Measurements from ENCODE around the gene GALNT2. TPM values are rescaled to one million over a fixed set of nuclear protein-coding genes. Genes with fewer than 3 reads are reported as not detected.

Gene GALNT2
- total and polyA plus RNA-seq, 9 of the 15 experiments (the other 6 are each of a cell fraction or from before 2014, with no cell fraction given) = 1.6 to 106 (median 51.9) TPM

DNA sequence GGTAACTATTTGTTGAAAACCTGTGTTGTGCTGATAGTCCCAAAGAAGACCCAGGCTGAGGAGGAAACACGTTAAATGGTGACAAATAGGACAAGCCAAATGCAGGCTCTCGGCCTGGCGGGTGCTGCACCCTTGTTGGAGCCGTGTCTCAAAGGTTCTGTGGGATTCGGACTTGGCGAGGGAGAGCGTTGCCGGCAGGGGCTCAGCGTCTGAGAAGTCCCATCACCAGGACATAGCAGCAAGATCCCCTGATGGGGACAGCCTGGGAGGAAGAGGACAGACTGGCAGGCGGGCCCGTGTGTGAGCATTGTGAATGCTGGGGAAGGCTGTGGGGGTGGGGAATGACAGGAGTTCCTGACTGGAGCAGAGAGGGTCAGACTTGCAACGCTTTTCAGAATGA, 216.6 kb downstream of the GALNT2 start:
- no peak for ATAC-seq
- FAIRE-seq = no peak
- POLR2A ChIA-PET = interaction anchor here (0.6 kb wide), 1 partner anchor 10 kb away, joined by 4 read pairs; no protein-coding TSS in a partner anchor
- WGBS (ENCODE audit: insufficient coverage, low coverage, missing lambda C conversion rate) = 73% methylated on average over 8 of the region's 12 CpGs
- Histone ChIP-seq H3K4me1 (replicated peaks in 1 of 2; ENCODE audit: control insufficient read depth in 2 of 2, insufficient read depth in 2 of 2, low read length in 2 of 2) (peaks cover 0 to 27% of the 10 kb centered on the region in 2 experiments; a peak in 2 of 5 replicates), H3K4me2 (ENCODE audit: insufficient read depth, low read length) (no peak overlapping the region), H2AFZ (ENCODE audit: low read depth, low read length) (no peak overlapping the region), H3K9me3 (replicated peaks; ENCODE audit: control insufficient read depth, insufficient read depth, low read depth, low read length) (no peaks in the 10 kb centered on the region), H3K9ac (ENCODE audit: insufficient read depth in 1 of 2, low read depth in 2 of 2, low read length in 2 of 2) (no peak overlapping the region), H3K27ac (ENCODE audit: extremely low read depth, low read depth, low read length) (no peak overlapping the region), H3K9me1 (ENCODE audit: control insufficient read depth, insufficient read depth, low read length) (peaks cover 4% of the 10 kb centered on the region), H3K27me3 (ENCODE audit: control insufficient read depth in 2 of 2, insufficient read depth in 2 of 2, low read length in 2 of 2) (peaks cover 11 to 28% of the 10 kb centered on the region in 2 experiments; a peak in 4 of 5 replicates), H3K79me2 (ENCODE audit: control insufficient read depth, insufficient read depth, low read length) (no peaks in the 10 kb centered on the region), H4K20me1 (replicated peaks; ENCODE audit: control insufficient read depth, insufficient read depth, low read length) (peaks cover 9% of the 10 kb centered on the region), H3K36me3 (ENCODE audit: control insufficient read depth, insufficient read depth, low read length) (peaks cover 22% of the 10 kb centered on the region; the same call in 2 of the 3 replicates), H3K4me3 (no peak overlapping the region)
- no peak for TF ChIP-seq NBN (IDR thresholded peaks at IDR 0.05; ENCODE audit: low read depth)
- 0 out of 2 replicates have a peak, but pooled peaks have one; percentile 21 for TF ChIP-seq POLR2G (IDR thresholded peaks at IDR 0.05; ENCODE audit: low read depth, low read length)
- BruUV-seq (replicated peaks) = no TSS peak
- CTCF ChIA-PET (ENCODE audit: low intra/inter-chr PET ratio) = no interaction called here
- DNase-seq (ENCODE audit: extremely low read depth in 1 of 4, low spot score in 3 of 4) = no peak
- in situ Hi-C loops (cut with MboI) (no loop called here), intact Hi-C loops (cut with micrococcal nuclease) (no loop called here)

DNA sequence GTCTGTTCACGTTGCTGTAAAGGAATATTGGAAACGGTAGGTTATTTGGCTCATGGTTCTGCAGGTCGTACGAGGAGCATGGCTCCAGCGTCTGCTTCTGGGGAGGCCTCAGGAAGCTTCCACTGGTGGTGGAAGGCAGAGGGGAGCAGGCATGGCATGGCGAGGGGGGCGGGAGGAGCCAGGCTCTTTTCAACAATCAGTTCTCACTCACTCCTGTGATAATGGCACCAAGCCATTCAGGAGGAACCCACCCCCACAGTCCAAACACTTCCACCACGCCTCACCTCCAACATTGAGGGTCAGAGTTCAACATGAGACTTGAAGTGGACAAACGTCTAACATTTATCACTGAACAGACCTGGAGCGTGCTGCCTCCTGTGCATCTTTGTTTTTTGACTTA, 217.9 kb downstream of the GALNT2 start:
- Histone ChIP-seq H3K4me3 (no peak overlapping the region), H3K27ac (ENCODE audit: extremely low read depth, low read depth, low read length) (no peak overlapping the region), H3K4me2 (ENCODE audit: insufficient read depth, low read length) (no peak overlapping the region), H4K20me1 (replicated peaks; ENCODE audit: control insufficient read depth, insufficient read depth, low read length) (peaks cover 12% of the 10 kb centered on the region), H3K4me1 (replicated peaks in 1 of 2; ENCODE audit: control insufficient read depth in 2 of 2, insufficient read depth in 2 of 2, low read length in 2 of 2) (peaks cover 0 to 27% of the 10 kb centered on the region in 2 experiments; a peak in 2 of 5 replicates), H3K27me3 (ENCODE audit: control insufficient read depth in 2 of 2, insufficient read depth in 2 of 2, low read length in 2 of 2) (peaks cover 20 to 39% of the 10 kb centered on the region in 2 experiments), H3K9me1 (ENCODE audit: control insufficient read depth, insufficient read depth, low read length) (no peaks in the 10 kb centered on the region), H3K9me3 (replicated peaks; ENCODE audit: control insufficient read depth, insufficient read depth, low read depth, low read length) (no peaks in the 10 kb centered on the region), H3K9ac (ENCODE audit: insufficient read depth in 1 of 2, low read depth in 2 of 2, low read length in 2 of 2) (no peak overlapping the region), H3K79me2 (ENCODE audit: control insufficient read depth, insufficient read depth, low read length) (no peaks in the 10 kb centered on the region), H3K36me3 (ENCODE audit: control insufficient read depth, insufficient read depth, low read length) (peaks cover 10% of the 10 kb centered on the region; the same call in 1 of the 3 replicates), H2AFZ (ENCODE audit: low read depth, low read length) (no peak overlapping the region)
- in situ Hi-C loops (cut with MboI) = no loop called here
- no peak for FAIRE-seq
- intact Hi-C loops (cut with micrococcal nuclease) = no loop called here
- no peak for TF ChIP-seq JUN (IDR thresholded peaks at IDR 0.05; ENCODE audit: borderline replicate concordance, low read depth, low read length)
- no peak for TF ChIP-seq JUN (CRISPR knock-in tag; IDR thresholded peaks at IDR 0.05; ENCODE audit: borderline replicate concordance)
- TF ChIP-seq ZBTB8A (IDR thresholded peaks at IDR 0.05; ENCODE audit: partially characterized antibody) = no peak
- no peak for TF ChIP-seq ARID1B (IDR thresholded peaks at IDR 0.05)
- no peak for TF ChIP-seq TEAD1 (CRISPR knock-in tag; IDR thresholded peaks at IDR 0.05)
- no peak for TF ChIP-seq ELF2 (CRISPR knock-in tag; IDR thresholded peaks at IDR 0.05)
- TF ChIP-seq FIP1L1 (IDR thresholded peaks at IDR 0.05; ENCODE audit: low read depth, low read length, poor library complexity, severe bottlenecking) = no peak
- TF ChIP-seq ZSCAN29 (IDR thresholded peaks at IDR 0.05) = no peak
- no peak for TF ChIP-seq PTBP1 (IDR thresholded peaks at IDR 0.05; ENCODE audit: low read depth, low read length)
- TF ChIP-seq MBD2 (IDR thresholded peaks at IDR 0.05; ENCODE audit: borderline replicate concordance, low read depth) = no peak
- TF ChIP-seq TEAD4 (IDR thresholded peaks at IDR 0.05; ENCODE audit: low read length) = no peak
- TF ChIP-seq TEAD4 (CRISPR knock-in tag; IDR thresholded peaks at IDR 0.05; ENCODE audit: borderline replicate concordance) = no peak
- no peak for TF ChIP-seq PHF8 (IDR thresholded peaks at IDR 0.05; ENCODE audit: borderline replicate concordance, low read length)
- TF ChIP-seq NCOA2 (IDR thresholded peaks at IDR 0.05; ENCODE audit: partially characterized antibody in 2 of 2) = no peak
- ATAC-seq = no peak
- BruUV-seq (replicated peaks) = no TSS peak
- CTCF ChIA-PET (ENCODE audit: low intra/inter-chr PET ratio) = no interaction called here
- POLR2A ChIA-PET = no interaction called here
- no peak for DNase-seq (ENCODE audit: extremely low read depth in 1 of 4, low spot score in 3 of 4)
- 43% methylated on average over 10 of the region's 10 CpGs for WGBS (ENCODE audit: insufficient coverage, low coverage, missing lambda C conversion rate)

Measured in K562 (cell line).